HL-60/S4 treated with phorbol 12-myristate 13-acetate at 8.2 ng/mL for 4 days and 3 days (cell line): ENCODE measurements around the gene MAPK7.

Experiments used
- in situ Hi-C: fragments of 300-500 bp; cut with MboI; formaldehyde crosslinking; loops from 2 replicates; pipeline ENCODE4 v1.15.0; 2022; ENCODE audit warnings: low sequenced_read_pairs

MAPK7 gene

GRCh38 chr17:19362277-19363113 lies 15.8 kb upstream of the MAPK7 start, which contains the start of gene B9D1:
B9D1 (minus strand) TSS chr17:19362723; CDS start chr17:19362569, 154 bp downstream.
- in situ Hi-C loops: loop anchor here (5.0 kb wide), 1 partner anchor 85 kb away; no protein-coding TSS in a partner anchor

GRCh38 chr17:19363114-19363438 lies 15.2 kb upstream of the MAPK7 start:
- in situ Hi-C loops: loop anchor here (5.0 kb wide), 1 partner anchor 84 kb away; no protein-coding TSS in a partner anchor

- in situ Hi-C loops: loop anchor here (5.0 kb wide), 1 partner anchor 84 kb away; no protein-coding TSS in a partner anchor
Measured at GRCh38 chr17:19363460-19364035, 14.8 kb upstream of the MAPK7 start.

- in situ Hi-C loops: loop anchor here (5.0 kb wide), 1 partner anchor 82 kb away; no protein-coding TSS in a partner anchor
Measured at GRCh38 chr17:19364699-19365498, 13.4 kb upstream of the MAPK7 start.

- in situ Hi-C loops: no loop called here
Measured at GRCh38 chr17:19365499-19365817, 12.8 kb upstream of the MAPK7 start.

GRCh38 chr17:19365833-19366636 lies 12.3 kb upstream of the MAPK7 start:
- in situ Hi-C loops: no loop called here

- in situ Hi-C loops: no loop called here
Measured at GRCh38 chr17:19366637-19366972, 11.7 kb upstream of the MAPK7 start.

- in situ Hi-C loops: no loop called here
Measured at GRCh38 chr17:19368229-19368628, 10.1 kb upstream of the MAPK7 start.

- in situ Hi-C loops: no loop called here
Measured at GRCh38 chr17:19369107-19369778, 9.1 kb upstream of the MAPK7 start.

- in situ Hi-C loops: no loop called here
Measured at GRCh38 chr17:19369846-19370492, 8.3 kb upstream of the MAPK7 start.

GRCh38 chr17:19370493-19370960 lies 7.8 kb upstream of the MAPK7 start:
- in situ Hi-C loops: no loop called here

- in situ Hi-C loops: no loop called here
Measured at GRCh38 chr17:19371259-19372010, 6.9 kb upstream of the MAPK7 start.

- in situ Hi-C loops: no loop called here
Measured at GRCh38 chr17:19372011-19372370, 6.3 kb upstream of the MAPK7 start.

- in situ Hi-C loops: no loop called here
Measured at GRCh38 chr17:19372439-19372838, 5.9 kb upstream of the MAPK7 start.

GRCh38 chr17:19372866-19373504 lies 5.3 kb upstream of the MAPK7 start:
- in situ Hi-C loops: no loop called here

GRCh38 chr17:19374136-19374535 lies 4.2 kb upstream of the MAPK7 start:
- in situ Hi-C loops: no loop called here

- in situ Hi-C loops: no loop called here
Measured at GRCh38 chr17:19375732-19376131, 2.6 kb upstream of the MAPK7 start.

- in situ Hi-C loops: no loop called here
Measured at GRCh38 chr17:19376811-19377210, 1.5 kb upstream of the MAPK7 start.
